ENCODE data around the gene INF2.

The INF2 gene

DNA sequence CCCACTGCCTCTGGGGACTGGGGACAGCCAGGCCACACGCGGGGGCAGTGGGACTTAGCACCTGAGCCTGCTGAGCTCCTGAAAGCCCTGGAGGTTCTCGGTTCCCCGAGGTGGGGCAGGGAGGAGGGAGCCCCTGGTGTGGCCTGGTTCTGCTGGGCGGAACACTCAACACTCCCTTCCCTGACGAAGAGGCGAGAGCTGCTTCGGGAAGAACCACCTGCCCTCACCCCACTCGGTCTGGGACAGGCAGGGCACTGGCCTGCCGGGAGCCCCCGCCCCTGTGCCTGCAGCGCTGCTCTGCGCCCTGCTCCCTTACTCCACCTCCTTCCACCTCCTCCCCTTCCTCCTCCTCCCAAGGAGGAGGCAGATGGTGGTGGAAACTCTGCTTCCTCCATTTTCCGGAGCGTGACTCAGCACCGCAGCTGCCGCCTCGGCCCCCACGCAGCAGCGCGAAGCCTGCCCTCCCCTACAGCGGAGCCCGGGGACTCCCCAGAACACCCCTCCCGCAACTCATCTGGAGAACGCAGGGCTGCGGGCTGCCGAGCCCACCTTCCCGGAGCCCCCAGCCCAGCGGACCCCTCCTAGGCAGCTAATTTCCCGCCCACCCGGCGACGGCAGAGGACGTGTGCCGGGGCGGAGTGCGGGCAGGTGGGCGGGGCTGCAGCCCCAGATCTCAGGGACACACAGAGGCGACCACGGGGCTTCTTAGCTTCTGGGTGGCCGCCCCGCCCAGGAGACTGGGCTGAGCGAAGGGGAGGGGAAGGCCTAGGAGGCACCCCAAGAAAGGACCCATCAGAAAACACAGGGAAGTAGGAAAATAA is 11.7 kb upstream of the INF2 start:
- DNase-seq, result peak; percentile 78 to 81

DNA sequence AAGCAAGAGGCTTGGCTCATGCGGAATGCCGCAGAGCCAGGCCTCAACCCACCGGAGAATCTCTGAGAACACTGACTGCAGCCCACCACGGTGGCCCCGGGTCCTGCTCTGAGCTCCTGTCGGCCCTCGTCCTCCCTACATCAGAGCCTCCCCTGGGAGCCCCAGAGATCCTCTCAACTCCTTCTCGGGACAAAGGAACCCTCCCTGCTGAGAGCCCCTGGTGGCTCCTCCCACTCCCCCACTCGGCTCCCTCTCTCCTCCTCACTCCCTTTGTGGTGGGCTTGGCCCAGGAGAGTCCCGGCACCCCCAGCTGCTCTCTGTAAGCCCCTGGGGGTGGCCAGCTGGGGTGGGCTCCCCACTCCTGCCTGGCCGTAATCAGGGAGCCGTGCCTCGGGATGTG is 11.1 kb upstream of the INF2 start:
- DNase-seq, result no peak

DNA sequence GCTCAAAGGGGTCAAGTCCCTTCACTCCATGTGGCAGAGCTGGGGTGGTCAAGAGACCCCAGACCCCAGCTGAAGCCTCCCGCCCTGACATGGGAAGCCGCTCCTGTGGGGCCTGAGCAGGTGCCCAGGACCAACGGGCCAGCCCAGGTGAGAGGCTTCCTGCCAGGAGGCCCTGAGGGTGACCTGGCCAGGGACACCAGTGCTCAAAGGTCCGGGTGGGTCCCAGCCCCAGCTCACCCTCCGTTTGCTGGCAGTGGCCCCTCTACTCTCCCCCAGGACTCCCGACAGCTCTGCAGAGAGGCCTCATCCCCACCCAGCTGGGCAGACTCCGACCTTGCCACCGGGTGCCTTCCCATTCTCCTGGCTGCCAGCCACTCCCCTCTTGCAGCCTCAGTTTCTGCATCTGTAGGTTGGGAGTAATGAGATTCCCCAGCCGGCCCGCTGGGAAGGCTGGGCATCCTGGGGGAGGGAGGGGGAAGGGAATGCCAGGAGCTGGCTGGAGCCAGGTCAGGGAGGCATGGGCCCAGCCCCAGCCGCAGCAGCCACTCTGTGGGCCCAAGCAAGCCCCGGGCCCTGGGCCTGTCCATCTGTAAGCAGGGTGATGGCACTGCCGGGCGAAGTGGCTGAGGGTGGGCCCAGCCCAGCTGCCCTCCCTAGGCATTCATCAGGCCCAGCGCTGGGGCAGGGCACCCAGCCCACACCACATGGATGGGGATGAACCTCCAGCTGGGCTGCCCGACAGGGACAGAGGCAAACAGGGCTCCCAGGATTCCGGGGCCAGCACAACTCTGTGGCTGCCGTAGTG is 10.3 kb upstream of the INF2 start:
- no peak for DNase-seq

DNA sequence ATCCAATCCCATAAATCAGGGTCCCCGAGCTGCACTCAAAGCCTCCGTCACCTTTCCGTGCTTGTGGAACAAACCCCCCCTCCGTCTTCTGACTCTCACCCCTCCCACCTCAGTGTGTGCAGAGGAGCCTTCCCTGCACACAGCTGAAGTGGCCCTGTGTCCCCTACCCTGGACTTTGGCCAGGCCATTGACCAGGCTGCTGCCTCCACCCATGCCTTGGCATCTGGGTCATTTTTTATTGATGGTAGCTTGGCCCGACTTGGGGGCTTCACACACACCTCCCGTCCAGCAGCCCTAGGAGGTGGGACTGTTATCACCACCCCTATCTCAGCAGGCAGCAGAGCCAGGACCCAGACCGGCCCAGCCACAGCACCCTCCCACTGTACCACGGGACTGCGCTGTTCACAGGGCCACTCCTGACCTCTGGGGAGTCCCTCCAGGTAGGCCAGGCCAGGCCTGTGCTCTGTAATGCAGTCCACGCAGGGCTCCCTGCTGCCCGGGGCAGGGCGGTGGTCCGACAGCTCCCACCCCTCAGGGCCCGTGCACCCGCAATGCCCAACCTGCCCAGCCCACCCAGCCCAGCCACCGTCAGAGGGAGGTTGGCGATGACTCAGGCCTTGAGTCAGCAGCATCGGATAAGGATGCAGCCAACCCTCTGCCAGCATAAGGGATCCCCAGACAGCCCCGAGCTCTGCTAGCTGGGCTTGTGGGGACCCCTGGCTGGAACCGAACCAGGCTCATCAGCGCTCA is 9.2 kb upstream of the INF2 start:
- no peak for DNase-seq

DNA sequence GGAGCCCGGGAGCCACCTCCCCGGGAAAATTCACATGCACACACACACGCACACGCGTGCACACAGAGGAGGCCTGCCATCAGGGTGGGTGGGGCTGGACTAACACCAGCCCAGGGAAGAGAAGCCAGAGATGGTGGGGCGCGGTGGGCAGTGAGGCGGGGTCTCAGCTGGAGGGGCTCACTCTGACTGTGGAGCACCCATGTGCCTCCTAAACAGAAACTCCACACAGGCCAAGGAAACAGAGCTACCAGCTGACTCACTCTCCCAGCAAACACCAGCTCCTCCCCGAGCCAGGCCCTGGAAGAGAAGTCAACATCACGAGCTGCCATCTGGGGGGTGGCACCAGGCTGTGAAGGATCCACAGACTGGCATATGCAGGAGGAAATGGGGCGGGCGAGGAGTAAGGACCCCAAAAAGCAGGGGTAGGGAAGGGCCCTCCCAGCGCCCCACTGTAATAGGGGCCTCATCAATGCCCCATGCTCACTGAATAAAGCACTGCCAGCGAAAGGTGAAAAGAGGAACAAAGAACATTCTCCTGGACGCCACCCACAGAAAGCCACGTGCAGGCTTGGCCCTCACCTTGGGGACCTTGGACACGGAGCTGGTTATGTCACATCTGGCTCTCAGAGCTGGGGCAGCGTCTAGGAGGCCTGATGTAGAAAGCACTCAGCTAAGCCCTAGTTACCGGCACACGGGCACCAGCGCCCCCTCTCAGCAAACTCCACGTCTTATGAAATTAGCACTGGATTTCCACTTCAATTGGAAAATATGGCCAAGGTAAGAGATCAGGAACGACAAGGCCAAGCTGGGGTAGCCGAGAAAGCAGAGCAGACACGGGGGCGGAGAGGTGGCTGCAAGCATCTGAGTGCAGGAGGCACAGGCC is 8.4 kb upstream of the INF2 start:
- DNase-seq, result no peak

DNA sequence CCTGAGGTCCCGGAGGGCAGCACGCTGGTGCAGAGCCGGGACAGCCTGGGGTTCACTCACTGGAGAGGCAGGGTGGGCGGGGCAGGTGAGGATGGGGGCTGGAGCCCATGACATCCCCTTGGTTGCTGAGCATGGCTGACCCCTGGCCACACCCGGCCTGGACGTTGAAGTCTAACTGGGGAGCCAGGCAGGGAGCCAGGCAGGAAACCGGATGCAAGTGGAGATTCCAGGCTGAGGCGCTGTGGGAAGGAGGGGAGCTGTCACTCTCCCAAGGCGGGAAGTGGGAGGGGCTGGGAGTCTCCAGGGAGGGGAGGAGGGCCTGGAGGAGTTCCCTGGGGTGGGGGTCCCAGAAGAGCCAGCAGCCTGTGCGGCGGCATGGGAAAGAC is 7.7 kb upstream of the INF2 start:
- no peak for DNase-seq

DNA sequence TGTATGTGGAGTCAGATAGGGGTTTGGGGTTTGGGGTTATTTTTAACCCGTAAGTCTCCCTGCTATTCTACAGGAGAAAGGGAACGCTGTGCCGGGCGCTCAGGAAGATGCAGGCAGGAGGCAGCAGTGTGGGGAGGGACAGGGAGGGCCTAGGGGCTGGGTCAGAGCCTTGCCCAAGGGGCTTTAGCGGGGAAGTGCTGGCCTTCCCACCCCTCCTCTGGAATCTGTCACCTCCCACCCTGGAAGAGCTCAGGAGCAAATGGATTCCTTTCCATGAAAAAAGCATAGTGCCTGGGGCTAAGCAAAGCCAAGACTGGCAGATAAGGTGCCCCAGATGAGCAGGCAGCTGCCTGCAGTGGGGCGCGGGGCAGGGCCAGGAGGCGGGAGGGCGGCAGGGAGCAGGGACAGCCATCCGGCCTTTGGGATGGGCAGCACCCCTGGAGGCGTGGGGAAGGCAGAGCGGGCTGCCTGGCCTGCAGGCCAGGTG is 7.3 kb upstream of the INF2 start:
- DNase-seq, result no peak

DNA sequence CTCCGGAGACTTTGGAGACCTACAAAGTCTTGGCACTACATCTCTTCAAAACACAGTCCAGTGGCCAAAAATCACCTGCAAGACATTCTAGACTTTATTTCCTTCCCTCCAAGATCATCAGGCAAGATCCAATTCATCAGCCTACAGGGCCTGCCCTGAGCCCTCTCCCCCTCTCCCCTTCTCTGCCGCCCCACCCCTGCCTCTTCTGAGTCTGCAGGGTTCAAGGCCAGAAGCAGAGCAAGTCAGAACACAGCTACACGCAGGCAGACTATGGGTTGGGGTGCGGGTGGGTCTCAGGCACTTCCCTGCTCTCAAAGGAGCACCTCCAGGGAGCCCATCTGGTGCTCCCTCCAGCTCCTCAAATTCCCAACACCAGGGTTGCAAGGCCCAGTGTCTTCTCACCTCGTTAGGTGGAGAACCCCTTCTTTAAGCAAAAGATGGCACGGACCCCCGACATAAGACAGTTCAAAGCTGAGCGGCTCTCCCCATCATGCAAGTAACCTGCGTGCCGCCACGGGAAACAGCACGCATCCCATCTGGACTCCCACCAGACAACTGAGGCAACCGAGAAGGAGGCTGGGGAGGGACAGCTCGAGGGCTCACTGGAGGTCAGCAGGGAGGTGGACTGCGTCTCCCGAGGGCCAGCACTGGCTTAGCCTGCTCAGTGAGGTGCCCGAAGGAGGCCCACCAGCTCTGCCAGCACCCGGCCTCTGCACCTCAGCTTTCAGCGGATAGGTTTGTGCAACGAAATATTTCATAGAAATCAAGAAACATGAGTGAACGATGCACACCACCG is 5.6 kb upstream of the INF2 start:
- DNase-seq, result no peak

DNA sequence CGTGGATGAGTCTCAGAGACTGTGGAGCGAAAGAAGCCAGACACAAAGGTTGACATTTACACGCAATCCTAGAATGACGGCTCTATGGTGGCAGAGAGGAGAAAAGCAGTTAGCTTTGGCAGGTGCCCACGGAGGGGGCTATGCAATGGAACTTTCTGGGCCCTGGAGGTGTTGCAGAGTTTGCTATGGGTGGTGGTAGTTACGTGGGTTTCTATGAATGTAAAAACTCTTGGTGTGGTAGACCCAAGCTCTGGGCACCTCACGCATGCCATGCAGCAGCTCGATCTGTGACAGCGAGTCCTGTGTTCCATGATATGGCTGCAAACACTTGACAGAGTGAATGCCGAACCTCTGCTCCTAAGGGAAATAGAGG is 5.0 kb upstream of the INF2 start:
- DNase-seq, result no peak

DNA sequence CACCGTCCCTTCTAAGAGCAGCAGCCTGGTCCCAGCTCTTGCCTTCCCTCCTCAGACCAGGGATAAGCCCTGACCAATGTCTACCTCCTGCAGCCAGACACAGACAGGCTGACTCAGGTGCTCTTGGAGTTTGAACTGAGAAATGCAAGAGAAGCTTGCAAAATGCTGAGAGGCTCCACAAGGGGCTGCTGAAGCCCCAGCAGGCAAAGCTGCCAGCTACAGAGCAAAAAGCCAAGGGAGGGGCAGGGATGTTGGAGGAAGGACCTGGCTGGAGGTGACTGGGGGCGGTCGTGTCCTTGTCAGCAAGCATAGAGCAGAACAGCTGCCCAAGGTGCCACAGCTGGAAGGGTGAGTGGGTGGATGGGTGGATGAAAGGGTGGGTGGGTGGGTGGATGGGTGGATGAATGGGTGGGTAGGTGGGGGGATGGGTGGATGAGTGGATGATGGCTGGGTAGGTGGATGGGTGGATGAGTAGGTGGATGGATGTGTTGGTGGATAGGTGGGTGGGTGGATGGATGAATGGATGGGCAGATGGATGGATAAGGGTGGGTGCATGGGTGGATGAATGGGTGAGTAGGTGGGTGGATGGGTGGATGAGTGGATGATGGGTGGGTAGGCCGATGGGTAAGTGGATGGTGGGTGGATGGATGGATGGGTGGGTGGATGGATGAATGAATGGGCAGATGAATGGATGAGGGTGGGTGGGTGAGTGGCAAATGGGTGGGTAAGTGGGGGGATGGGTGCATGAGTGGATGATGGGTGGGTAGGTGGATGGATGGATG is 4.0 kb upstream of the INF2 start:
- DNase-seq, result peak in 1 of 2 experiments; percentile 44

DNA sequence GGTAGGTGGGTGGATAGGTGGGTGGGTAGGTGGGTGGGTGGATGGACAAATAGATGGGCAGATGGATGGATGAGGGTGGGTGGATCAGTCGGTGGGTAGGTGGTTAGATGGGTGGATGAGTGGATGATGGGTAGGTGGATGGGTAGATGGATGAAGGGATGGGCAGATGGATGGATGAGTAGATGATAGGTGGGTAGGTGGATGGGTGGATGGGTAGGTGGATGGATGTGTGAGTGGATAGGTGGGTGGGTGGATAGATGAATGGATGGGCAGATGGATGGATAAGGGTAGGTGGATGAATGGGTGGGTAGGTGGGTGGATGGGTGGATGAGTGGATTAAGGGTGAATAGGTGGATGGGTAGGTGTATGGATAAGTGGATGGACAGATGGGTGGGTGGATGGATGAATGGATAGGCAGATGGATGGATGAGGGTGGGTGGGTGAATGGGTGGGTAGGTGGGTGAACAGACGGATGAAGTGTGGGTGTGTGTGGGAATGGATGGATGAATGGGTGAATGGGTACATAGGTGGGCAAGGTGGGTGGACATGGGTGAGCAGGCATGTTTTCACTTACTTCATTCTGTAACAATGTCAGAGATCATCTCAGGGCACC is 3.3 kb upstream of the INF2 start:
- DNase-seq, result no peak

DNA sequence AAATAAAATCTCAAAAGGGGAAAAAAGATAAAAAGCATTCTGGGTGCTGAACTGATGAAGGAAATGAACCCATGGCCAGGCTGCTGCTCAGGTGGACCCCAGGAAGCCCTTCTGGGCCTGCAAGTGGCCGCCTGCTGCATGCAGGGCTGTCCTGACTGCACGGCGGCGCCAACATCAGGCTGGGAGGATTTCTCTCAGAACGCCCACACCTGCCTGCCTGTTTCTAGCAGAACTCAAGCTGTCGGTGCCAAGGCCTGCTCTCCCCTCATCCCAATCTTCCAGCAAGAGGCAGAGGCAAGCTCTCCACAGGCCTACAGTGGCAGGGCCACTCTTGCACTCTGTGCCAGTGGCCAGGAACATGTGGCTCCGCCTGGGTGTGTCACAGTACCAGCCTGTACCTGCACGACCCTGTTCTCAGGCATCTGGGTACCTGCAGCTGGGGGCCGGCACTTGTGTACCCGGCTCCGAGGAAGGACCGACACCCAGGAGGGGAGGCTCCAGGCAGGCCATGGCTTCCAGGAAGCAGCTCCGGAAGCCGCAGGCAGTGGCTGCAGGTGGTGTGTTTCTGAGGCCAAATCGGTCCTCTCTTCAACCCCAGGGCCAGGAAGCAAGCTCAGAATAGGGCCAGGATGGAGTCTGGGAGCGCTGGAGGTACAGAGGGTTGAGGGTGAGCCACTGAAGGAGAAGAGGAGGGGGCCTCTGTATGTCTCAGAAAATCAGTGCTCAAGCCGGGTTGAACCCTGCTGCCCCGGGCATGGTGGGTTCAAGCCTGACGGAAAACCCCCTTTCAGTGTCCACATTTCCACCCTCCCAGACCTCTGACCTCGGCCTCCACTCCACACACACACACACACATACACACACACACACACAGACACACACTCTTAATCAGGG is 2.5 kb upstream of the INF2 start:
- no peak for DNase-seq

DNA sequence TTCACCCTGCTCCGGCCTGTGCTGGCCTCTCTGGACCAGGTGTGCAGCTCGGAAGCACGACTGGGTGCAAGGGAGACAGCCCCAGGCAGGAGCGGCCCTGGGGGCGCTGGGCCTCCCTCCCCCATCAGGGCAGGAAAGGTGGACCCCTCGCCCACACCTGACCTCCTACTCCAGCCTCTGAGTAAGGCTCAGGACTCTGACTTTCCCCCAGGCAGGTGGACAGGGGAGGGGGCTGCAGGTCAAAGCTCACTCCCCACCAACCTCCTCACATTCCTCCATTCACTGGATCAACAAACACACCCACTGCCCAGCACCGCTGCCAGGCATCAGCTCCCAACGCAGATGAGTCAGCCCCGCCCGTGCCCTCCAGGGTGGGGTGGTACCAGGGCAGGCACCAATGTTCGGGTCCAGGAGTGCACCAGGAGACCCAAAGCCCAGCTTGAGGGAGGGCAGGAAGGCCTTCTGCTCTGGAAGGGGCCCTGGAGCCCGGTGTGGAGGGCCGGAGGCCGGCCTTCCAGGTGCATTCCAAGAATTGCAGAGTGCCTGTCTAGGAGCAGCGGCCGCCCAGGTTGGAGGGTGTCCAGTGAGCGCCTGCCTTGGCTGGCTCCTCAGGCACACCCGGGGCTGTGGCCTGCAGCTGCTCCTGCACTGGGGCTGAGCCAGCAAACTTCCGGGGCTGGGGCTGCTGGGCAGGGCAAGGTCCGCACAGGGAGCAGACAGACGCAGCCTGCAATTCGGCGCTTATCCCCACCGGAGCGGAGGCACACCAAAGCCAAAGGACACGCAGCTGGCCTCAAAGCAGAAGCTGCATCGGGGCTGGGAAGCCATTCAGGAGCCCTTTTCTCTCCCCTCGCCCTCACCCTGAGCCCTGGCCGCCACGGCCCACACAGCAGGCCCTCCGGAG is 1.6 kb upstream of the INF2 start:
- DNase-seq, result no peak

DNA sequence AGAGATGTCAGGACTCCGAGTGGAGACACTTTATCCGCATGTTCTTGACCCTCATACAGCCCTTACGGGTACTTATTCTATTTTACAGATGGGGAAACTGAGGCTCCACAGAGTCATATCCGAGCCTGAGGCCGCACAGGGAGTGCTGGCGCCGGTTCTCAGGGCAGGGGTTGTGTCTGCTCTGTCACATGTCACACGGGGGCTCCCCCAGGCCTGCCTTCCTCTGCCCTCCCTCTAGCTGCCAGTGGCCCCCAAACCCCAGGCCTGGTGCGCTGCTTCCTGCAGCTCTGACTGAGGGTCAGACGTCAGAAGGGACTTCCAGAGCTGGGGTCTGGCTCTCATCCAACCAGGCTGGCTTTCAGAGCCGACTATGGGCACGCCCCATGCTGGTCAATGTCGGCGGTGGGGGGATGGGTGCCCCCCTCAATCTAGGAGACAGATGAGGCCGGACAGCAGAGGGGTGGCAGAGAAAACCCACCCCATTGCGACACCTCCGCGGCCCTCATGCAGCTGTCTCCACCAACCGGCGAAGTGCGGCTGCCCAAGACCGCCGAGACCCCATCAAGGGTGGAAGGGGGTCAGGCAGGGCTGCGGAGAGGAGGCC is 811 bp upstream of the INF2 start:
- DNase-seq, result no peak

DNA sequence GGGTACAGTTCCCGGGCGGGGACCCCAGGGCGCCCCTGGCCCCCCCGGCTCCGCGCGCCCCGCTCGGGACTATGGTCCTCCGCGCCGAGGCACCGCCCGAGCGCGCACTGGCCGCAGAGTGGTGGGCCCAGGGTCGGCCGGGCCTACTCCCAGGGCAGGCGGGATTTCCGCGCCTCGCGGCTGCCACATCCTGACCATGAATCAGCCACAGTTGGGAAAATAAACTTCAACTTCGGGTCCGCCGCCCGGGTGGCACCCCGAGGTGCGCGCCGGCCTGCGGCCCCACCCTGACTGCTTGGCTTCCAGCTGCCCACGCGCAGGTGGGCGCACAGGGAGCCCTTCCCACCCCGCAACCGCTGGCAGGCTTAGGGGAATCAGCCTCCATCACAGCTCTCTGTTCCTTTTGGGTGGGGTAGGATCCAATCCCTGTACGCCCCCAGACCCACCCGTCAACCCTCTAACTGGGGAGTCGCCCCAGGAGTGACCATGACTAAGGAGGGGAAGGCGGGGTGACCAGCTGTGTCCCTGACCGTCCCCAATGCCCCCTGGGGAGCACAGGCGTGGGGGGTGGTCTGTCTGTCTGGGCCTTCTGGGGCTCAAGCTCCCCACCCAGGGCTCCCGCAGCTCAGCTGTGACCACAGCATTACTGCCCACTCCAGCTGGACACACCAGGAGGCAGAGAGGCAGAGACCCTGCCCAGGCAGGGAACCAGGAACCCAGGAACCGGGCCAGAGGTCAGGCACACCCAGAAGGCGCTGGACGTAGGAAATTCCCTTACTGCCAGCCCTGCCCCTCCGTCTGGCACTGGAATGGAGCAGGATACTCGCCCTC is 678 bp downstream of the INF2 start:
- peak in 1 of 2 experiments; percentile 23 for DNase-seq

DNA sequence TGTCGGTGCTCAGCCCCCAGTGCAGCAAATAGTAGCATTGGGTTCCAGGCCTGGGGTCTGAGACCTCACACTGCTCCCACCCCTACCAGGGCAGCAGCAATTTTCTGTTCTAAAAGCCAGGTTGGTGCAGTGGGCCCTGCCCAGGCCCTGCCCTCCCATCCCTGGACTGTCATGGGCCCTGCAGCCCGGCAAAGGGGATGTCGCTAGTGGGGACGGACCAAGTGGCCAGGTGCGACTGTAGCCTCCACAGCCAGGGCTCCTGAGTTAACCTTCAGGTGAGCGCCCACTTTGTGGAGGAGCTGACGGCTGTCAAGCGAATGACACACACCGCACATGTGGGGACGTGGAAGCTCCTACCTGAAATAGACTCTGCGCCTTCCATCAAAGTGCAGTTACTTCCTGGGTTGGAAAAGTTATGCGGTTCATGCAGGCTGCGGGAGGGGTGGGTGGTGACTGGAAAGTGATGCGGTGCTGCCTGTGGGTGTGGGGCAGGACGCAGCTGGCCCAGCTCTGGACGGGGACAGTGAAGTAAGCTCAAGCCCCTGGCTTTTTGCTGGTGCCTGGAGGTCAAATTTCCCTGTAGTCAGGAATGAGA is 1.5 kb downstream of the INF2 start:
- no peak for DNase-seq
